Endothelial cell (in vitro differentiated cells): ENCODE data around the gene SLC6A13. TPM values are rescaled to one million over a fixed set of nuclear protein-coding genes. Genes with fewer than 3 reads are reported as not detected.
A peak's percentile ranks its signal among the peaks of the same experiment; 100 is the strongest.

Source experiments
- DNase-seq: peaks from one replicate; pipeline ENCODE4 v3.0.0; 2021; ENCODE audit warnings: low spot score
- H3K27ac Mint-ChIP-seq: one replicate; pipeline ENCODE4 v1.8.0; 2021; ENCODE audit warnings: mixed read lengths, inconsistent platforms; ENCODE audit not compliant: unreplicated experiment
- H3K27me3 Mint-ChIP-seq: one replicate; pipeline ENCODE4 v1.8.0; 2021; ENCODE audit warnings: mild to moderate bottlenecking, moderate library complexity, mixed read lengths, inconsistent platforms; ENCODE audit not compliant: unreplicated experiment
- H3K36me3 Mint-ChIP-seq: one replicate; pipeline ENCODE4 v1.8.0; 2021; ENCODE audit warnings: mild to moderate bottlenecking, low read depth, mixed read lengths, inconsistent platforms; ENCODE audit not compliant: unreplicated experiment
- H3K4me1 Mint-ChIP-seq: one replicate; pipeline ENCODE4 v1.8.0; 2021; ENCODE audit warnings: mild to moderate bottlenecking, mixed read lengths, inconsistent platforms; ENCODE audit not compliant: unreplicated experiment
- H3K4me3 Mint-ChIP-seq: one replicate; pipeline ENCODE4 v1.8.0; 2021; ENCODE audit warnings: mild to moderate bottlenecking, mixed read lengths, inconsistent platforms; ENCODE audit not compliant: unreplicated experiment
- H3K9me3 Mint-ChIP-seq: one replicate; pipeline ENCODE4 v1.8.0; 2021; ENCODE audit warnings: mixed read lengths, inconsistent platforms; ENCODE audit not compliant: unreplicated experiment
- CTCF ChIP-seq: fragments of 200-600 bp; sonication (generic); IDR thresholded peaks from one replicate; pipeline ENCODE4 v1.5.0; 2021; ENCODE audit warnings: antibody characterized with exemption; ENCODE audit not compliant: unreplicated experiment
- total RNA-seq: library from RNA; stranded (reverse); fragmentation: NEBNext Ultra II Directional; extraction: Animal tissue kit (Norgen Biotek cat#: 25700); gene quantifications from one replicate; pipeline ENCODE4 v1.2.1, GENCODE V29; 2021; ENCODE audit not compliant: unreplicated experiment

Gene SLC6A13
- total RNA-seq, 1 donor from 2014 or later = 0.90 TPM

- no peaks in the 10 kb centered on the region for H3K27me3 Mint-ChIP-seq
- no peak overlapping the region for H3K4me3 Mint-ChIP-seq
- TF ChIP-seq CTCF = no peak
- DNase-seq = no peak
- H3K4me1 Mint-ChIP-seq = no peaks in the 10 kb centered on the region
- peaks cover 74% of the 10 kb centered on the region for H3K36me3 Mint-ChIP-seq
- H3K9me3 Mint-ChIP-seq = no peaks in the 10 kb centered on the region
- H3K27ac Mint-ChIP-seq = no peak overlapping the region
These were observed 32.5 kb upstream of the SLC6A13 start for GRCh38 chr12:295132-295531.

GRCh38 chr12:293199-293598 lies 30.6 kb upstream of the SLC6A13 start:
- DNase-seq = no peak
- Mint-ChIP-seq H3K36me3 (peaks cover 56% of the 10 kb centered on the region), H3K27me3 (no peaks in the 10 kb centered on the region), H3K27ac (no peak overlapping the region), H3K4me3 (no peak overlapping the region), H3K4me1 (no peaks in the 10 kb centered on the region), H3K9me3 (no peaks in the 10 kb centered on the region)
- no peak for TF ChIP-seq CTCF

- TF ChIP-seq CTCF = no peak
- H3K4me1 Mint-ChIP-seq = no peaks in the 10 kb centered on the region
- no peaks in the 10 kb centered on the region for H3K9me3 Mint-ChIP-seq
These were observed 29.6 kb upstream of the SLC6A13 start for GRCh38 chr12:292186-292585.

GRCh38 chr12:291153-291723 lies 28.6 kb upstream of the SLC6A13 start:
- no peak overlapping the region for H3K27ac Mint-ChIP-seq
- no peaks in the 10 kb centered on the region for H3K4me1 Mint-ChIP-seq
- no peak for TF ChIP-seq CTCF
- H3K36me3 Mint-ChIP-seq = peaks cover 48% of the 10 kb centered on the region
- no peaks in the 10 kb centered on the region for H3K27me3 Mint-ChIP-seq
- H3K4me3 Mint-ChIP-seq = no peak overlapping the region
- no peak for DNase-seq
- H3K9me3 Mint-ChIP-seq = no peaks in the 10 kb centered on the region

More at GRCh38 chr12:292186-292585, 29.6 kb upstream of the SLC6A13 start:
- no peaks in the 10 kb centered on the region for H3K27me3 Mint-ChIP-seq
- peak overlapping the region; percentile 8 for H3K4me3 Mint-ChIP-seq
- DNase-seq = no peak
- H3K27ac Mint-ChIP-seq = no peak overlapping the region
- peaks cover 47% of the 10 kb centered on the region for H3K36me3 Mint-ChIP-seq

- Mint-ChIP-seq H3K27me3 (no peaks in the 10 kb centered on the region), H3K9me3 (no peaks in the 10 kb centered on the region), H3K36me3 (peaks cover 47% of the 10 kb centered on the region), H3K4me3 (no peak overlapping the region), H3K27ac (no peak overlapping the region), H3K4me1 (no peaks in the 10 kb centered on the region)
- no peak for TF ChIP-seq CTCF
- DNase-seq = no peak
These were observed 26.1 kb upstream of the SLC6A13 start for GRCh38 chr12:288687-289086.
